ENCODE measurements around the gene MACROD2.

MACROD2 gene

GRCh38 chr20:14612391-14612790 is 617.1 kb downstream of the MACROD2 start:
- DNase-seq, result no peak

GRCh38 chr20:14616003-14616402 is 620.7 kb downstream of the MACROD2 start:
- no peak for DNase-seq

GRCh38 chr20:14617123-14617522 is 621.8 kb downstream of the MACROD2 start:
- DNase-seq, result no peak

- no peak for DNase-seq
Observed at GRCh38 chr20:14619411-14619810, 624.1 kb downstream of the MACROD2 start.

- no peak for DNase-seq
Observed at GRCh38 chr20:14622796-14623195, 627.5 kb downstream of the MACROD2 start.

GRCh38 chr20:14631011-14631410 is 635.7 kb downstream of the MACROD2 start:
- DNase-seq, result no peak

- no peak for DNase-seq
Observed at GRCh38 chr20:14632906-14633305, 637.6 kb downstream of the MACROD2 start.

- DNase-seq, result no peak
Observed at GRCh38 chr20:14633507-14633906, 638.2 kb downstream of the MACROD2 start.

- DNase-seq, result no peak
Observed at GRCh38 chr20:14634665-14635064, 639.3 kb downstream of the MACROD2 start.

GRCh38 chr20:14637441-14637840 is 642.1 kb downstream of the MACROD2 start:
- DNase-seq, result no peak

GRCh38 chr20:14643146-14643545 is 647.8 kb downstream of the MACROD2 start:
- no peak for DNase-seq

GRCh38 chr20:14643556-14643955 is 648.2 kb downstream of the MACROD2 start:
- no peak for DNase-seq

GRCh38 chr20:14644306-14645097 is 649.2 kb downstream of the MACROD2 start:
- no peak for DNase-seq

- no peak for DNase-seq
Observed at GRCh38 chr20:14647016-14647415, 651.7 kb downstream of the MACROD2 start.

- DNase-seq, result no peak
Observed at GRCh38 chr20:14649662-14650061, 654.3 kb downstream of the MACROD2 start.

GRCh38 chr20:14657266-14658005 is 662.1 kb downstream of the MACROD2 start:
- DNase-seq, result no peak

- DNase-seq, result no peak
Observed at GRCh38 chr20:14664101-14664500, 668.8 kb downstream of the MACROD2 start.

GRCh38 chr20:14666696-14667095 is 671.4 kb downstream of the MACROD2 start:
- DNase-seq, result no peak

- no peak for DNase-seq
Observed at GRCh38 chr20:14667226-14667625, 671.9 kb downstream of the MACROD2 start.

- DNase-seq, result no peak
Observed at GRCh38 chr20:14672066-14672465, 676.8 kb downstream of the MACROD2 start.

- no peak for DNase-seq
Observed at GRCh38 chr20:14673164-14673563, 677.8 kb downstream of the MACROD2 start.

- no peak for DNase-seq
Observed at GRCh38 chr20:14677455-14677854, 682.1 kb downstream of the MACROD2 start.

GRCh38 chr20:14685183-14685582 is 689.9 kb downstream of the MACROD2 start:
- DNase-seq, result no peak

GRCh38 chr20:14687313-14687712 is 692.0 kb downstream of the MACROD2 start:
- no peak for DNase-seq

Data from NCI-H1436 treated with DMSO at 0.1 percent for 48 hours (cell line).